ENCODE data around the gene SLC26A1. TPM values are rescaled to one million over a fixed set of nuclear protein-coding genes. Genes with fewer than 3 reads are reported as not detected.

The SLC26A1 gene
- polyA plus RNA-seq, 1 donor from 2014 or later: 0.12 TPM

DNA sequence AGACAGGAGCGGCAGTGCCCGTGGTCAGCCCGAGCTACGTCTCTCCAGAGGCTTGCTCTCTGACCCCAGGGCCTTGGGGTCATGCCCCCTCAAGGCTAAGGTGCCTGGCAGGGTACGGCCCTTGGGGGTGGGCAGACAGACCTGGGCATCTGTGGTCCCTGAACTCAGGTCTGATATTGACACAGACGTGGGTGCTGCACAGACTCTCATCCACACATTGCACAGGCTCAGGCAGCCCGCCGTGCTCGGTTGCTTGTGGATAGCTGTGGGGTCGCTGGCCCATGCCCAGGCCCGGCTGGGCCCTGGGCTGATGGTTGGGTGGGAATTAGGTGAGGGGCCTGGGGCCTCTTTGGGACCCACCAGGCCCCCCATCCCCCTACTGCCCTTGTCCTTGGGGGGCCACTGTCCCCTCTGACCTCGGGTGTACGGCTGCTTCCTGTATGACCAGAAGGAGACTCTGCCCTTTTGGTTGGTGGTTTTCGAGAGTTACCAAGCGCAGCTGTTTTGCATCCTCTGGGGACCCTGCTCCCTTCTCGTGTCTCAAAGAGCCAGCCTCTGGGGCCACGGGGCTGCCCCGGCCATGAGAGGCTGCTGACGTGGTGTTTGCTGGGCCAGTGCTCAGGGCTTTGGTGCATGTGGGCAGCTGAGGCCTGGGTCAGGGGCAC, 28.3 kb upstream of the SLC26A1 start:
- H3K27me3 ChIP-seq (ENCODE audit: insufficient read depth, low read depth, low read length): no peaks in the 10 kb centered on the region
- no peak overlapping the region for H3K4me3 ChIP-seq (ENCODE audit: low read length)
- H3K79me2 ChIP-seq (replicated peaks; ENCODE audit: insufficient read depth, low read length): peaks cover 4% of the 10 kb centered on the region
- TF ChIP-seq TAF1 (IDR thresholded peaks at IDR 0.05; ENCODE audit: low read depth) (no peak), POLR2AphosphoS5 (IDR thresholded peaks at IDR 0.05) (no peak)
- no peak overlapping the region for H3K9ac ChIP-seq (ENCODE audit: low read length)
- H3F3A ChIP-seq (ENCODE audit: insufficient read depth, low read length, poor library complexity, severe bottlenecking): no peaks in the 10 kb centered on the region
- no peaks in the 10 kb centered on the region for H3K9me3 ChIP-seq (ENCODE audit: low read length)
- no peaks in the 10 kb centered on the region for H3K9me2 ChIP-seq (ENCODE audit: insufficient read depth, low read length)
- no peak overlapping the region for H2AFZ ChIP-seq (ENCODE audit: low read depth, low read length)
- no peaks in the 10 kb centered on the region for H4K20me1 ChIP-seq (ENCODE audit: insufficient read depth)
- no peak overlapping the region for H3K27ac ChIP-seq (ENCODE audit: low read length)
- no peaks in the 10 kb centered on the region for H3K36me3 ChIP-seq (ENCODE audit: insufficient read depth, low read length)
- no peak overlapping the region for H3K4me2 ChIP-seq (ENCODE audit: low read length)

DNA sequence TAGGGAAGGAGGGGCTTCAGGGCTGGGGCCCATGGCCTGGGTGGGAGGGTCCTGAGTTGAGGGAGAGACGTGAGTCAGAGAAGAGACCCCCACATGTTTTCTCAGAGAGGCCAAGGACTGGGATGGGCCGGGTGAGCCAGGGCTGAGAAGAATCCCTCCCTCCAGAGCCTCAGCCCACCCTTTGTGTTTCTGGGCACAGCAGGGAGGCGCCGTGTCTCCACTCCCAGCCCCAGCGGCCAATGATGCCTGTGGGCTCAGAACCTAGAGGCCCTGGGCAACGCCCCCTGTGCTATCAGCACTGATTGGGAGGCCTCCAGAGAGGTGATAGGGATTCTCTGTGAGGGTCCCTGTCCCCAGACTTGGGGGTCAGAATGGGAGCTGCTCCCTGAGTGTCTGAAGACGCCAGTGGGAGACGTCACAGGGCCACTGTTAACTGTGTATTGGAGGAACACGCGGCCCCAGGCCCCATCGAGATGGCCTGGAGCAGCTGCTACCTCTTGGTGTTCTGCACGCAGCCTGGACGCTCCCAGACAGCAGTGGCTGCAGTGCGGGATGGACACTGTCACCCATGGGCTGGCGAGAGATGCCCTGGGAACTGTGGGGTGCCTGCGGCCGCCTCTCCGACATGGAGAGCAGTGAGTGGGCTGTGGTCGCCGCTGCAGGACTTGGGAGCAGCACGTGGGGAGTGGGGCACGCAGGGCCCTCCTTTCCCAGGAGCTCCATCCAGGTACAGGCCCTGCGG, 26.7 kb upstream of the SLC26A1 start:
- Histone ChIP-seq H3K4me2 (ENCODE audit: low read length) (no peak overlapping the region), H3K9me3 (ENCODE audit: low read length) (no peaks in the 10 kb centered on the region), H4K20me1 (ENCODE audit: insufficient read depth) (no peaks in the 10 kb centered on the region), H3K27me3 (ENCODE audit: insufficient read depth, low read depth, low read length) (no peaks in the 10 kb centered on the region), H2AFZ (ENCODE audit: low read depth, low read length) (no peak overlapping the region), H3K4me3 (ENCODE audit: low read length) (no peak overlapping the region), H3K27ac (ENCODE audit: low read length) (no peak overlapping the region), H3K79me2 (replicated peaks; ENCODE audit: insufficient read depth, low read length) (peaks cover 4% of the 10 kb centered on the region), H3K36me3 (ENCODE audit: insufficient read depth, low read length) (no peaks in the 10 kb centered on the region), H3F3A (ENCODE audit: insufficient read depth, low read length, poor library complexity, severe bottlenecking) (no peaks in the 10 kb centered on the region), H3K9me2 (ENCODE audit: insufficient read depth, low read length) (no peaks in the 10 kb centered on the region), H3K9ac (ENCODE audit: low read length) (no peak overlapping the region)
- TF ChIP-seq, protein P1, sequence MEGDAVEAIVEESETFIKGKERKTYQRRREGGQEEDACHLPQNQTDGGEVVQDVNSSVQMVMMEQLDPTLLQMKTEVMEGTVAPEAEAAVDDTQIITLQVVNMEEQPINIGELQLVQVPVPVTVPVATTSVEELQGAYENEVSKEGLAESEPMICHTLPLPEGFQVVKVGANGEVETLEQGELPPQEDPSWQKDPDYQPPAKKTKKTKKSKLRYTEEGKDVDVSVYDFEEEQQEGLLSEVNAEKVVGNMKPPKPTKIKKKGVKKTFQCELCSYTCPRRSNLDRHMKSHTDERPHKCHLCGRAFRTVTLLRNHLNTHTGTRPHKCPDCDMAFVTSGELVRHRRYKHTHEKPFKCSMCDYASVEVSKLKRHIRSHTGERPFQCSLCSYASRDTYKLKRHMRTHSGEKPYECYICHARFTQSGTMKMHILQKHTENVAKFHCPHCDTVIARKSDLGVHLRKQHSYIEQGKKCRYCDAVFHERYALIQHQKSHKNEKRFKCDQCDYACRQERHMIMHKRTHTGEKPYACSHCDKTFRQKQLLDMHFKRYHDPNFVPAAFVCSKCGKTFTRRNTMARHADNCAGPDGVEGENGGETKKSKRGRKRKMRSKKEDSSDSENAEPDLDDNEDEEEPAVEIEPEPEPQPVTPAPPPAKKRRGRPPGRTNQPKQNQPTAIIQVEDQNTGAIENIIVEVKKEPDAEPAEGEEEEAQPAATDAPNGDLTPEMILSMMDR (IDR thresholded peaks at IDR 0.05; ENCODE audit: poor library complexity, severe bottlenecking): no peak
- TF ChIP-seq EP300 (conservative IDR thresholded peaks at IDR 0.05; ENCODE audit: poor library complexity, severe bottlenecking) (no peak), TAF1 (IDR thresholded peaks at IDR 0.05; ENCODE audit: low read depth) (no peak), RAD21 (conservative IDR thresholded peaks at IDR 0.05) (no peak)

DNA sequence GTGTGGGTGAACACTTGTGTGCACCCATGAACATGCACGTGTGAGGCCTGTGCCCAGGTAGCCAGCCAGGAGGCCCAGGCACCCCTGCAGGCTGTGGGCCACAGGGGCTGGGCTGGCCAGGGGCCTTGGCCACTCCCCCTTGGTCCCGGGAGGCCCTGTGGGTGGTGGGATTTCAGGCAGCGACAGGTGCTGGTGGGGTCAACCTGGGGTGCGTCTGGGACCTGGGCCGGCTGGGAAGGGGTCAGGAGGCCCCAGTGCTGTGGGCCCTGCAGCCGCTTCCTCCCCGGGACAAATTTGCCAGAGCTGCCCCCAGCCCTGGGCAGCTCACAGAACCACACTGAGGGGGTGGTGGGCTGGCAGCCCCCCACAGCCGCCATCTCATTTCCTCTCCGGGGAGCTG, 26.1 kb upstream of the SLC26A1 start:
- Histone ChIP-seq H2AFZ (ENCODE audit: low read depth, low read length) (no peak overlapping the region), H3F3A (ENCODE audit: insufficient read depth, low read length, poor library complexity, severe bottlenecking) (no peaks in the 10 kb centered on the region), H3K27me3 (ENCODE audit: insufficient read depth, low read depth, low read length) (no peaks in the 10 kb centered on the region), H4K20me1 (ENCODE audit: insufficient read depth) (no peaks in the 10 kb centered on the region), H3K4me2 (ENCODE audit: low read length) (no peak overlapping the region), H3K27ac (ENCODE audit: low read length) (no peak overlapping the region), H3K9ac (ENCODE audit: low read length) (no peak overlapping the region), H3K36me3 (ENCODE audit: insufficient read depth, low read length) (no peaks in the 10 kb centered on the region), H3K4me3 (ENCODE audit: low read length) (no peak overlapping the region), H3K79me2 (replicated peaks; ENCODE audit: insufficient read depth, low read length) (peaks cover 4% of the 10 kb centered on the region), H3K9me3 (ENCODE audit: low read length) (no peaks in the 10 kb centered on the region), H3K9me2 (ENCODE audit: insufficient read depth, low read length) (no peaks in the 10 kb centered on the region)
- TF ChIP-seq RAD21 (conservative IDR thresholded peaks at IDR 0.05): no peak
- TF ChIP-seq EZH2 (IDR thresholded peaks at IDR 0.05; ENCODE audit: borderline replicate concordance, insufficient read depth, low read length, poor library complexity, severe bottlenecking): no peak
- no peak for TF ChIP-seq POLR2AphosphoS5 (IDR thresholded peaks at IDR 0.05)
- TF ChIP-seq MXI1 (conservative IDR thresholded peaks at IDR 0.05; ENCODE audit: poor library complexity, severe bottlenecking): no peak
- TF ChIP-seq, protein P1 (IDR thresholded peaks at IDR 0.05; ENCODE audit: poor library complexity, severe bottlenecking): no peak

Data from neural cell (in vitro differentiated cells).